Neural cell (in vitro differentiated cells): ENCODE results near the gene CTBP2. TPM values are rescaled to one million over a fixed set of nuclear protein-coding genes. Genes with fewer than 3 reads are reported as not detected.

Experiments
- H2AFZ ChIP-seq: fragments of 200-600, 300-800 bp; sonication (generic), shearing (Covaris generic); 2 replicates; pipeline ENCODE4 v1.6.0; 2014; ENCODE audit warnings: low read depth, mild to moderate bottlenecking, antibody characterized with exemption, low read length, moderate library complexity
- H3F3A ChIP-seq: fragments of 200-600 bp; shearing (Covaris generic); 2 replicates; pipeline ENCODE4 v1.6.1; 2016; ENCODE audit warnings: mild to moderate bottlenecking, moderate library complexity, mixed read lengths, antibody characterized with exemption, low read length; ENCODE audit not compliant: insufficient read depth, poor library complexity, severe bottlenecking
- H3K27ac ChIP-seq: fragments of 200-600, 300-800 bp; sonication (generic), shearing (Covaris generic); 2 replicates; pipeline ENCODE4 v1.5.1; 2014; ENCODE audit warnings: mild to moderate bottlenecking, low read length, moderate library complexity
- H3K27me3 ChIP-seq: fragments of 300-800, 200-600 bp; sonication (generic), shearing (Covaris generic); 2 replicates; pipeline ENCODE4 v1.6.0; 2014; ENCODE audit warnings: mild to moderate bottlenecking, low read depth, low read length, moderate library complexity; ENCODE audit not compliant: insufficient read depth
- H3K36me3 ChIP-seq: fragments of 300-800, 200-600 bp; sonication (generic), shearing (Covaris generic); 2 replicates; pipeline ENCODE4 v1.5.1; 2014; ENCODE audit warnings: mild to moderate bottlenecking, antibody characterized with exemption, low read length, moderate library complexity; ENCODE audit not compliant: insufficient read depth
- H3K4me2 ChIP-seq: fragments of 300-800, 200-600 bp; sonication (generic), shearing (Covaris generic); 2 replicates; pipeline ENCODE4 v1.6.0; 2014; ENCODE audit warnings: mild to moderate bottlenecking, low read length
- H3K4me3 ChIP-seq: fragments of 300-800, 200-600 bp; sonication (generic), shearing (Covaris generic); 2 replicates; pipeline ENCODE4 v1.5.1; 2014; ENCODE audit warnings: mild to moderate bottlenecking, low read length, moderate library complexity
- H3K79me2 ChIP-seq: fragments of 200-600 bp; shearing (Covaris generic); replicated peaks from 2 replicates; pipeline ENCODE4 v1.6.0; 2014; ENCODE audit warnings: mild to moderate bottlenecking, low read length, moderate library complexity; ENCODE audit not compliant: insufficient read depth
- H3K9ac ChIP-seq: fragments of 300-800, 200-600 bp; sonication (generic), shearing (Covaris generic); 2 replicates; pipeline ENCODE4 v1.6.1; 2016; ENCODE audit warnings: mild to moderate bottlenecking, low read length, mixed read lengths
- H3K9me2 ChIP-seq: fragments of 200-600 bp; shearing (Covaris generic); 2 replicates; pipeline ENCODE4 v1.6.1; 2016; ENCODE audit warnings: mild to moderate bottlenecking, low read length, mixed read lengths; ENCODE audit not compliant: insufficient read depth
- H3K9me3 ChIP-seq: fragments of 200-600, 300-800 bp; sonication (generic), shearing (Covaris generic); 2 replicates; pipeline ENCODE4 v1.6.1; 2016; ENCODE audit warnings: mild to moderate bottlenecking, mixed run types, low read length, moderate library complexity, mixed read lengths
- H4K20me1 ChIP-seq: fragments of 200-600 bp; shearing (Covaris generic); 2 replicates; pipeline ENCODE4 v1.6.1; 2016; ENCODE audit warnings: mild to moderate bottlenecking, mixed run types; ENCODE audit not compliant: insufficient read depth
- EP300 ChIP-seq: fragments of 450-650 bp; conservative IDR thresholded peaks from 2 replicates; pipeline ENCODE4 v1.6.1; 2014; ENCODE audit warnings: antibody characterized with exemption, mild to moderate bottlenecking, moderate library complexity; ENCODE audit not compliant: poor library complexity, severe bottlenecking
- EZH2 ChIP-seq: fragments of 200-600, 300-800 bp; shearing (Covaris generic), sonication (generic); IDR thresholded peaks from 2 replicates; pipeline ENCODE4 v1.6.1; 2014; ENCODE audit warnings: antibody characterized with exemption, low read length, borderline replicate concordance, mild to moderate bottlenecking; ENCODE audit not compliant: insufficient read depth, poor library complexity, severe bottlenecking
- MXI1 ChIP-seq: fragments of 450-650 bp; conservative IDR thresholded peaks from 2 replicates; pipeline ENCODE4 v1.6.1; 2014; ENCODE audit warnings: antibody characterized with exemption, mild to moderate bottlenecking; ENCODE audit not compliant: poor library complexity, severe bottlenecking
- POLR2AphosphoS5 ChIP-seq: IDR thresholded peaks from 2 replicates; pipeline ENCODE4 v1.6.1; 2012
- RAD21 ChIP-seq: fragments of 450-650 bp; conservative IDR thresholded peaks from 2 replicates; pipeline ENCODE4 v1.6.1; 2014; ENCODE audit warnings: antibody characterized with exemption, mild to moderate bottlenecking, moderate library complexity
- SMC3 ChIP-seq: fragments of 450-650 bp; conservative IDR thresholded peaks from 2 replicates; pipeline ENCODE4 v1.6.1; 2014; ENCODE audit warnings: antibody characterized with exemption, mild to moderate bottlenecking, moderate library complexity; ENCODE audit not compliant: poor library complexity
- TAF1 ChIP-seq: IDR thresholded peaks from 2 replicates; pipeline ENCODE4 v1.6.1; 2012; ENCODE audit warnings: low read depth
- polyA plus RNA-seq: library from polyadenylated mRNA; depleted of rRNA; stranded (reverse); fragments of >200 nt; gene quantifications from 2 replicates; pipeline ENCODE4 v1.2.3, GENCODE V29; 2014
- TF ChIP-seq, protein P1 (sequence below): fragments of 450-650 bp; IDR thresholded peaks from 2 replicates; pipeline ENCODE4 v1.5.1; 2014; ENCODE audit warnings: antibody characterized with exemption, mild to moderate bottlenecking, moderate library complexity; ENCODE audit not compliant: poor library complexity, severe bottlenecking
- TF ChIP-seq, protein P2 (sequence below): IDR thresholded peaks from 2 replicates; pipeline ENCODE4 v1.6.1; 2012; ENCODE audit warnings: borderline replicate concordance

The CTBP2 gene
- polyA plus RNA-seq, 1 donor from 2014 or later: 59.5 TPM

DNA sequence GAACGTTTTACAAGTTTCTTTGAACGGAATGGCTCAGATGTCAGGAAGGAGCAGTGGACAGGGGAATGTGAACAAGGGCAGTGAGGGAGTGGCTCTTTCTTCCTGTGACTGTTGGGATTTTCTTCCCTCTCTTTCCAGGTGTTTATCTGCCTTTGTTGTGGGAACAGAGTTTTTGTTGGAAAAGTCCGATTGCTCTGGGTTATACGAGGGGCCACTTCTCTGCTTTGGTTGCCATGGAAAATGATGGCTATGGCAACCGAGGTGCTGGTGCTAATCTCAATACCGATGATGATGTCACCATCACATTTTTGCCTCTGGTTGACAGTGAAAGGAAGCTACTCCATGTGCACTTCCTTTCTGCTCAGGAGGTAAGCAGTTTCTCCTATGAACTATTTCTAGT, 177.0 kb downstream of the CTBP2 start:
- Histone ChIP-seq H2AFZ (no peak overlapping the region), H3K36me3 (peaks cover 10% of the 10 kb centered on the region), H3K79me2 (peaks cover 18% of the 10 kb centered on the region), H3K9me2 (no peaks in the 10 kb centered on the region), H4K20me1 (no peaks in the 10 kb centered on the region), H3K4me2 (no peak overlapping the region), H3K9ac (no peak overlapping the region), H3K27me3 (no peaks in the 10 kb centered on the region), H3F3A (no peaks in the 10 kb centered on the region), H3K27ac (no peak overlapping the region), H3K9me3 (no peaks in the 10 kb centered on the region), H3K4me3 (no peak overlapping the region)
- TF ChIP-seq MXI1 (no peak), TAF1 (no peak), RAD21 (no peak), EP300 (no peak), SMC3 (no peak), EZH2 (no peak), POLR2AphosphoS5 (no peak)
- TF ChIP-seq, protein P1, sequence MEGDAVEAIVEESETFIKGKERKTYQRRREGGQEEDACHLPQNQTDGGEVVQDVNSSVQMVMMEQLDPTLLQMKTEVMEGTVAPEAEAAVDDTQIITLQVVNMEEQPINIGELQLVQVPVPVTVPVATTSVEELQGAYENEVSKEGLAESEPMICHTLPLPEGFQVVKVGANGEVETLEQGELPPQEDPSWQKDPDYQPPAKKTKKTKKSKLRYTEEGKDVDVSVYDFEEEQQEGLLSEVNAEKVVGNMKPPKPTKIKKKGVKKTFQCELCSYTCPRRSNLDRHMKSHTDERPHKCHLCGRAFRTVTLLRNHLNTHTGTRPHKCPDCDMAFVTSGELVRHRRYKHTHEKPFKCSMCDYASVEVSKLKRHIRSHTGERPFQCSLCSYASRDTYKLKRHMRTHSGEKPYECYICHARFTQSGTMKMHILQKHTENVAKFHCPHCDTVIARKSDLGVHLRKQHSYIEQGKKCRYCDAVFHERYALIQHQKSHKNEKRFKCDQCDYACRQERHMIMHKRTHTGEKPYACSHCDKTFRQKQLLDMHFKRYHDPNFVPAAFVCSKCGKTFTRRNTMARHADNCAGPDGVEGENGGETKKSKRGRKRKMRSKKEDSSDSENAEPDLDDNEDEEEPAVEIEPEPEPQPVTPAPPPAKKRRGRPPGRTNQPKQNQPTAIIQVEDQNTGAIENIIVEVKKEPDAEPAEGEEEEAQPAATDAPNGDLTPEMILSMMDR: no peak
- TF ChIP-seq, protein P2, sequence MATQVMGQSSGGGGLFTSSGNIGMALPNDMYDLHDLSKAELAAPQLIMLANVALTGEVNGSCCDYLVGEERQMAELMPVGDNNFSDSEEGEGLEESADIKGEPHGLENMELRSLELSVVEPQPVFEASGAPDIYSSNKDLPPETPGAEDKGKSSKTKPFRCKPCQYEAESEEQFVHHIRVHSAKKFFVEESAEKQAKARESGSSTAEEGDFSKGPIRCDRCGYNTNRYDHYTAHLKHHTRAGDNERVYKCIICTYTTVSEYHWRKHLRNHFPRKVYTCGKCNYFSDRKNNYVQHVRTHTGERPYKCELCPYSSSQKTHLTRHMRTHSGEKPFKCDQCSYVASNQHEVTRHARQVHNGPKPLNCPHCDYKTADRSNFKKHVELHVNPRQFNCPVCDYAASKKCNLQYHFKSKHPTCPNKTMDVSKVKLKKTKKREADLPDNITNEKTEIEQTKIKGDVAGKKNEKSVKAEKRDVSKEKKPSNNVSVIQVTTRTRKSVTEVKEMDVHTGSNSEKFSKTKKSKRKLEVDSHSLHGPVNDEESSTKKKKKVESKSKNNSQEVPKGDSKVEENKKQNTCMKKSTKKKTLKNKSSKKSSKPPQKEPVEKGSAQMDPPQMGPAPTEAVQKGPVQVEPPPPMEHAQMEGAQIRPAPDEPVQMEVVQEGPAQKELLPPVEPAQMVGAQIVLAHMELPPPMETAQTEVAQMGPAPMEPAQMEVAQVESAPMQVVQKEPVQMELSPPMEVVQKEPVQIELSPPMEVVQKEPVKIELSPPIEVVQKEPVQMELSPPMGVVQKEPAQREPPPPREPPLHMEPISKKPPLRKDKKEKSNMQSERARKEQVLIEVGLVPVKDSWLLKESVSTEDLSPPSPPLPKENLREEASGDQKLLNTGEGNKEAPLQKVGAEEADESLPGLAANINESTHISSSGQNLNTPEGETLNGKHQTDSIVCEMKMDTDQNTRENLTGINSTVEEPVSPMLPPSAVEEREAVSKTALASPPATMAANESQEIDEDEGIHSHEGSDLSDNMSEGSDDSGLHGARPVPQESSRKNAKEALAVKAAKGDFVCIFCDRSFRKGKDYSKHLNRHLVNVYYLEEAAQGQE: no peak

DNA sequence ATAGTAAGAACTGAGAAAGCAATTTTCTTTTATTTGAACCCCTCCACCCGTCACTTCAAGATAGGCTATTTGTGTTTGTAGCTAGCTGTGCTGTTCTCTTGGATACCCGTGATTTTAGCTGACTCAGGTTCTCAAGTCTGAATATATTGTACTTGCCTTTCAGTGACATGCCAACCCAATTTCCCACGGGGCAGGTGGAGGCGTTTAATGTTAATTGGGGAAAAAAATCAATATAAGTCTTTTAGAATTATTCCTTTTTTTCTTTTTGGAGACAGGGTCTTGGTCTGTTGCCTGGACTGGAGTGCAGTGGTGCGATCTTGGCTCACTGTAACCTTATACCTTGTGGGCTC, 182.0 kb downstream of the CTBP2 start:
- H3K9ac ChIP-seq: no peak overlapping the region
- H3K27me3 ChIP-seq: no peaks in the 10 kb centered on the region
- no peaks in the 10 kb centered on the region for H4K20me1 ChIP-seq
- no peak overlapping the region for H3K4me3 ChIP-seq
- no peak for TF ChIP-seq SMC3
- TF ChIP-seq POLR2AphosphoS5: no peak
- no peak for TF ChIP-seq EZH2
- TF ChIP-seq, protein P2: no peak
- TF ChIP-seq TAF1: no peak
- TF ChIP-seq RAD21: no peak
- TF ChIP-seq, protein P1: no peak
- TF ChIP-seq MXI1: no peak
- no peak for TF ChIP-seq EP300
- no peaks in the 10 kb centered on the region for H3K9me2 ChIP-seq
- H3K27ac ChIP-seq: no peak overlapping the region
- H3K9me3 ChIP-seq: no peaks in the 10 kb centered on the region
- no peak overlapping the region for H3K4me2 ChIP-seq
- H3F3A ChIP-seq: no peaks in the 10 kb centered on the region
- no peak overlapping the region for H2AFZ ChIP-seq
- H3K36me3 ChIP-seq: peaks cover 10% of the 10 kb centered on the region
- H3K79me2 ChIP-seq: peaks cover 21% of the 10 kb centered on the region
